ENCODE measurements around the gene PARK7. TPM values are rescaled to one million over a fixed set of nuclear protein-coding genes. Genes with fewer than 3 reads are reported as not detected.

PARK7 gene
- polyA plus RNA-seq, 2 of the 4 experiments (the other 2 are of a cell fraction), result 372 to 446 TPM

DNA sequence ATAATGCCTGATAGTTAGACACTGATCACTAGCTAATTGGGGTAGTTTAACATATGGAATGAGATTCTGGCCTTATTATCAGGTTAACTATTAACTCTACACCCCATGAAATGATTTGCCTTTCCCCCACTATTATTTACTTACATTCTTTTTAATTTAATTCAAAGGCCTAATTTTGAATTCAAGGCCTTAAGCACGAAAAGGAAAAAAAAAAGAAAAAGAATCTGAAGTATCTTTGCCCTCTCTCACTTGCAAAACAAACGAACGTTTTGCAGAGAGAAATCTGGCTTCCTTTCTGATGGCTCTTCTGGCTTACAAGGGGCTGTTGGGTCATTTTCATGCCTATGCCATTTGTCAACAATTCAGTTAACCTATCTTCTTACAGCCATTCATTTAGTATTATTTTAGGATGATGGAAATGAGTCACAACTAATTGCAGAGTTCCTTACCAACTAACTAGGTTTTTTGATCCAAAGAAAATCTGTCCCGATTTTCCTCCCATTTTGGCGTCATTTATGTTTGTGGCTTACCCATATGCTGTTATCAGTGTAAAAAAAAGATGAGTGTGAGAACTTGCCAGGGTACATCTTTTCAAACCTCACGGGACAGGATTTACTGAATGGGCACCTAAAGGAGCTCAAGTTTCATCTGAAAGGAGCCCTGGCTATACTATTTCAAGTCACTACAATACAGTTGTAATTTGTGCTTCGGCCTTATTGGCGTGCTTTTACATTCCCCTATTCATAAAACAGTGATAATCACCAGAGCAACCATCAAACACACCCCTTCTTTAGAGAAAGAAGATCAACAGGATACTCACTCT is 66.4 kb downstream of the PARK7 start:
- H3K4me3 ChIP-seq, result peak overlapping the region; percentile 21; the same call in 1 of the 3 replicates
- ATAC-seq (peak in 1 of 2 experiments; percentile 2; a peak in 3 of 6 replicates), FAIRE-seq (no peak), DNase-seq (ENCODE audit: low read depth in 1 of 2, low spot score in 1 of 2) (peak in 1 of 2 experiments; percentile 73)
- ChIA-PET CTCF (interaction anchor here (0.7 to 4.2 kb wide), 6 partner anchors 12 to 286 kb away, joined by 3 to 28 read pairs (median 4); no protein-coding TSS in a partner anchor), POLR2A (interaction anchor here (0.6 to 1.4 kb wide), 7 partner anchors 10 to 69 kb away, joined by 3 to 7 read pairs (median 3); no protein-coding TSS in a partner anchor)
- no peaks in the 10 kb centered on the region for H3K9me3 ChIP-seq
- no peak for TF ChIP-seq CBX2 (IDR thresholded peaks at IDR 0.05; ENCODE audit: borderline replicate concordance, low read depth)
- TF ChIP-seq RARB (CRISPR knock-in tag; IDR thresholded peaks at IDR 0.05), result no peak; the same call in 1 of the 2 replicates
- no peak for TF ChIP-seq FOSL2 (IDR thresholded peaks at IDR 0.05)
- peak; percentile 60 for TF ChIP-seq FOSL2 (CRISPR knock-in tag; IDR thresholded peaks at IDR 0.05)
- no peak for TF ChIP-seq ZSCAN20 (CRISPR knock-in tag; IDR thresholded peaks at IDR 0.05)
- no peak for TF ChIP-seq POLR2A (IDR thresholded peaks at IDR 0.05; ENCODE audit: low read length)
- TF ChIP-seq HOXB5 (CRISPR knock-in tag; IDR thresholded peaks at IDR 0.05), result 0 out of 2 replicates have a peak, but pooled peaks have one; percentile 2
- peak; percentile 16; the same call in 1 of the 3 replicates for TF ChIP-seq SMC3 (IDR thresholded peaks at IDR 0.05)
- H3K4me2 ChIP-seq, result peak overlapping the region; percentile 81
- peaks cover 33% of the 10 kb centered on the region for H3K4me1 ChIP-seq
- WGBS (ENCODE audit: missing lambda C conversion rate), result 2% methylated on average over 8 of the region's 8 CpGs
- peak overlapping the region; percentile 98 to 100 for H3K27ac ChIP-seq

GRCh38 chr1:8028571-8028910 is 67.0 kb downstream of the PARK7 start:
- ChIA-PET POLR2A (interaction anchor here (0.6 to 1.0 kb wide), 2 partner anchors 25 to 49 kb away, joined by 3 read pairs; no protein-coding TSS in a partner anchor), CTCF (interaction anchor here (0.7 to 1.3 kb wide), 4 partner anchors 17 to 285 kb away, joined by 3 to 4 read pairs (median 4); no protein-coding TSS in a partner anchor)
- no peaks in the 10 kb centered on the region for H3K9me3 ChIP-seq
- TF ChIP-seq ATOH8 (CRISPR knock-in tag; IDR thresholded peaks at IDR 0.05; ENCODE audit: low read depth) (no peak), BCL3 (IDR thresholded peaks at IDR 0.05) (no peak), CHD4 (IDR thresholded peaks at IDR 0.05; ENCODE audit: borderline replicate concordance) (no peak), HES2 (IDR thresholded peaks at IDR 0.05) (no peak), PBX3 (IDR thresholded peaks at IDR 0.05) (no peak), MAX (IDR thresholded peaks at IDR 0.05) (no peak), ZSCAN20 (CRISPR knock-in tag; IDR thresholded peaks at IDR 0.05) (no peak), RNF2 (IDR thresholded peaks at IDR 0.05; ENCODE audit: borderline replicate concordance, low read depth) (no peak)
- TF ChIP-seq, protein P1, sequence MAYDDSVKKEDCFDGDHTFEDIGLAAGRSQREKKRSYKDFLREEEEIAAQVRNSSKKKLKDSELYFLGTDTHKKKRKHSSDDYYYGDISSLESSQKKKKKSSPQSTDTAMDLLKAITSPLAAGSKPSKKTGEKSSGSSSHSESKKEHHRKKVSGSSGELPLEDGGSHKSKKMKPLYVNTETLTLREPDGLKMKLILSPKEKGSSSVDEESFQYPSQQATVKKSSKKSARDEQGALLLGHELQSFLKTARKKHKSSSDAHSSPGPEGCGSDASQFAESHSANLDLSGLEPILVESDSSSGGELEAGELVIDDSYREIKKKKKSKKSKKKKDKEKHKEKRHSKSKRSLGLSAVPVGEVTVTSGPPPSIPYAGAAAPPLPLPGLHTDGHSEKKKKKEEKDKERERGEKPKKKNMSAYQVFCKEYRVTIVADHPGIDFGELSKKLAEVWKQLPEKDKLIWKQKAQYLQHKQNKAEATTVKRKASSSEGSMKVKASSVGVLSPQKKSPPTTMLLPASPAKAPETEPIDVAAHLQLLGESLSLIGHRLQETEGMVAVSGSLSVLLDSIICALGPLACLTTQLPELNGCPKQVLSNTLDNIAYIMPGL (CRISPR knock-in tag; IDR thresholded peaks at IDR 0.05; ENCODE audit: borderline replicate concordance), result no peak
- TF ChIP-seq, protein P2, sequence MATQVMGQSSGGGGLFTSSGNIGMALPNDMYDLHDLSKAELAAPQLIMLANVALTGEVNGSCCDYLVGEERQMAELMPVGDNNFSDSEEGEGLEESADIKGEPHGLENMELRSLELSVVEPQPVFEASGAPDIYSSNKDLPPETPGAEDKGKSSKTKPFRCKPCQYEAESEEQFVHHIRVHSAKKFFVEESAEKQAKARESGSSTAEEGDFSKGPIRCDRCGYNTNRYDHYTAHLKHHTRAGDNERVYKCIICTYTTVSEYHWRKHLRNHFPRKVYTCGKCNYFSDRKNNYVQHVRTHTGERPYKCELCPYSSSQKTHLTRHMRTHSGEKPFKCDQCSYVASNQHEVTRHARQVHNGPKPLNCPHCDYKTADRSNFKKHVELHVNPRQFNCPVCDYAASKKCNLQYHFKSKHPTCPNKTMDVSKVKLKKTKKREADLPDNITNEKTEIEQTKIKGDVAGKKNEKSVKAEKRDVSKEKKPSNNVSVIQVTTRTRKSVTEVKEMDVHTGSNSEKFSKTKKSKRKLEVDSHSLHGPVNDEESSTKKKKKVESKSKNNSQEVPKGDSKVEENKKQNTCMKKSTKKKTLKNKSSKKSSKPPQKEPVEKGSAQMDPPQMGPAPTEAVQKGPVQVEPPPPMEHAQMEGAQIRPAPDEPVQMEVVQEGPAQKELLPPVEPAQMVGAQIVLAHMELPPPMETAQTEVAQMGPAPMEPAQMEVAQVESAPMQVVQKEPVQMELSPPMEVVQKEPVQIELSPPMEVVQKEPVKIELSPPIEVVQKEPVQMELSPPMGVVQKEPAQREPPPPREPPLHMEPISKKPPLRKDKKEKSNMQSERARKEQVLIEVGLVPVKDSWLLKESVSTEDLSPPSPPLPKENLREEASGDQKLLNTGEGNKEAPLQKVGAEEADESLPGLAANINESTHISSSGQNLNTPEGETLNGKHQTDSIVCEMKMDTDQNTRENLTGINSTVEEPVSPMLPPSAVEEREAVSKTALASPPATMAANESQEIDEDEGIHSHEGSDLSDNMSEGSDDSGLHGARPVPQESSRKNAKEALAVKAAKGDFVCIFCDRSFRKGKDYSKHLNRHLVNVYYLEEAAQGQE (IDR thresholded peaks at IDR 0.05), result no peak
- peaks cover 35% of the 10 kb centered on the region for H3K4me1 ChIP-seq
- 9% methylated on average over 1 of the region's 1 CpG for WGBS (ENCODE audit: missing lambda C conversion rate)
- no peak for FAIRE-seq
- DNase-seq (ENCODE audit: low read depth in 1 of 2, low spot score in 1 of 2), result no peak
- no peak overlapping the region for H3K4me3 ChIP-seq
- peak overlapping the region; percentile 81 for H3K4me2 ChIP-seq
- peak overlapping the region; percentile 98 to 100 for H3K27ac ChIP-seq
- ATAC-seq, result no peak

Measured in A549 (cell line).